DMS79 (cell line): ENCODE measurements around the gene DUSP6.

Experiments
- DNase-seq: peaks from one replicate; lab custom pipeline; 2025; lab: John Stamatoyannopoulos, UW

DUSP6 gene

DNA sequence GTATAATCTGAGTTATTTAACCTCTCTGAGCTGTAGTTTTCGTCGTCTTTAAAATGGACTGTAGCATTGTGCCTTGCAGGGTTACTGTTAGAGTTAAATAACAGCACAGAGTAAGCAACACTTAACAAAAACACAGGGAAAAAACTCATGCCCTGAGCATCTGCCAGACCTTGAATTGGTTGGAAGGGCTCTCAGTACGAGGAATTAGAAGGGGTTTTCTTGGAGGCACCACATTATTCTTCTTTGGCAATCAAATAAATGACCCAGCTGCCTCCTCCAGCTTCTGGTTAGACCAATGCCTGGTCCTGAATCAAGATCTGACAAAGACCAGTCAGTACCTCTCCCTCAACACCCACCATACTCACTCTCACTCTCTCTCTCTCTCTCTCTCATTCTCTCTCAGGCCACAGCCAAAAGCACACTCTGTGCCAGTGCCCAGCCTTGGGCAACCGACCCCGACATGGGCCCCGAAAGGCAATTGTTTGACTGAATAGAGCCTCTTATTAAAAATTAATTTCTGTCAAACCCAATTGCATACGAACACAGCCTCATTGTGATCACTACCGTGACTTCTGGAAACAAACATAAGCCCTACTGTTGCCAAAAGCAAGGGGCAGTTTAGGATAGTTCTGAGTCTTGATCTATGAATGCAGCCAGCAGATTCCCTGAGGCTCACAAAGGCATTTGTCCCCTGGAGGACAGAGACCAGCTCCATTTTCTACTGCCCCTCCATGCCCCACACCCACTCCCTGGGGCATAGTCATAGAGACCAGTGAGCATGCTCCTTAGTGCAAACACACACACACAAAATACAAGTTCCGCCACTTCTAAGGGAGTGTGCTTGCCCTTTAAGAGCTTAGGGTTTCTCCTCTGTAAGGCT, 23.9 kb downstream of the DUSP6 start:
- no peak for DNase-seq

DNA sequence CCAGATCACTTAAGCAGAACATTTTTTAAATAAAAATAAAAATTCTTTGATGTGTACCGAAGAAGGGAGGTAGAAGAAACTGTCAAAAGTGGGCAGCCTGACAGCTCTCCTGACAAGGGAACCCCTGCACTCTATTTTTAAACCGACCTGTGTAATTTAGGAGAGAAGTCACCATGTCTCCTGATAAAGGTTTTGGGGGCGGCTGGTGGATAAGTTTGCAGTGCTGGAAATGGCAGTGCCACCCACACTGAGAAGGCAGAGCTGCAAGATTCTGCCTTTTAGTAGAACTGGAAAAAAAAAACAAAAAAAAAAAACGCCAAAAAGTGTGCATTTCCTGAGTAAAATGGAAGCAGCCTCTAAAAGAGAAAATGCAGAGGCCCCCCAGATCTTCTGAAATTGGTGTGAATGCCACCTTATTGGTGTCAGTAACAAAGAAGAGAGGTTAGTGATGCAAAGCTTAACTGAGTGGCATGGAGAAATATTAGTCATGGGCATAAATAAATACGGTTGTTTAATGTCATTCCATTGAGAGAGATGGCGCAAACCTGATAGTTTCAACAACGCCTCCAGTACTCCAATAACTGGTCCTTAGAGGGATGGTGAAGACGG, 24.7 kb downstream of the DUSP6 start:
- DNase-seq, result no peak

DNA sequence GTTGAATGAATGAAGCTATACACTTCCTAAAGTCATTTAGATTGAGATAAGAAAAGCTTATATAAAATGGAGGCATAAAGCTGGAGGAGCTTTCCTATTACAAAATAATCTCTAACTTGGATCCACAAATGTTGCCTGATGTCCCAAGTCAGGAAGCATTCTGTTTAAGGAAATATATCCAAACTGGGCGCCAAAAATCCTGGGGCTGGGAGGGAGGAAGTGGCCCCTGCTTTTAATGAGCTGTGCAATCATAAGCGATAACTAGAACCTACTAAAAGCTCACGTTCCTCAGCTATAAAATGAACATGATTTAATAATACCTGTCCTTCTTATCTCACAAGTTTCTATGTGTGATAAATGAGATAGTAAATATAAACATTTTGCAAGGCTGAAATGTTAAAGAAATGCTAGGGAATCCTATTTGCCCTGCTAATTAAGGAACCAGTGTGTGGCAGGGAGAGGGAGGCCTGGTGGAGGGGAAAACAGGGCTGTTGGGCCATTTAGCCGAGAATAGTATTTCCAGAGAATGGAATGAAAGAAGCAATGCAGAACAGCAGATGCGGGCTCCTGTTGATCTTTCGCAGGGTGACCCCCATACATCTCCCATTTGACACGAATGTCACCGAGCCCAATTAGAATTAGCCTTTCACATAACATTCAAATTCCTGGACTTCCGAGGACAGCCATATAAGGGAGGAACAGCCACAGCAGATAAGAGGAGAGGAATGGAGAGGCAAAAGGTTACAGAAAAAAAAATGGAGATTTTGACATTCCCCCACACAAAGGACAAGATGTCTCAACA, 25.9 kb downstream of the DUSP6 start:
- DNase-seq, result no peak

DNA sequence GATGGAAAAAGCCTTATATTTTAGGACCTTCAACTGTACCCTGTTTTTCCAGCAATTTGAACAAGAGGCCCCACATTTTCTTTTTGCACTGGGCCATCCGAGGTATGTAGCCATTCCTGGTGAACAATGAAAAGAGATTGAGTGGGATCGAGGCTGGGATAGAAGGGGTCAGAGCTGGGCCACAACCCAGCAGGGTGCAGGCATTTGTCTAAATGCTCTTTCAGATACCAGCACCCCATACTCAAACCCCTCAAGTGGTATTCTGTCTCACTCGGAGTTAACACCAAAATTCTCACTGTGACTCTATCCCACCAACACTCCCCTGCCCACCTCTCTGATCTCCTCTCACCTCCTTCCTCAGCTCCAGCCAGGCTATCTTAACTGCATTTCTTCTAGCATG, 26.8 kb downstream of the DUSP6 start:
- no peak for DNase-seq

DNA sequence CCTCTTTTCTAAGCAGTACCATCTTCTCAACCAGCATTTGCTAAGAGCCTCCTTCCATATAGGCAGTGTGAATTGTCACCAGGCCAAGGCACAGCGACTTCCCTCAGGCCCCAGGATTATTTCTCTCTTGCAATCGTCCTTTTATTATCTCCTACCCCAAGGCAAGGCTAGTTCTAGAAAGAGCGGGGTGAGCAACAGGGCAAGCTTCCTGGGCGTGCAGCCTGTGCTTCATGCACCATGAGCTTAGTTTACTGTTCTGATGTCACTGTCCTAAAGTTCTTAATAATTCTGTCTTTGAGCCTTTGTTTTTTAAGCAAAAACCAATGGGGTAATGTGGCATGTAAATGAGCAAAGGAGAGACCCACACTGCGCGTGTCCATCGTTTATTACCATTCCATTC, 27.9 kb downstream of the DUSP6 start:
- no peak for DNase-seq

DNA sequence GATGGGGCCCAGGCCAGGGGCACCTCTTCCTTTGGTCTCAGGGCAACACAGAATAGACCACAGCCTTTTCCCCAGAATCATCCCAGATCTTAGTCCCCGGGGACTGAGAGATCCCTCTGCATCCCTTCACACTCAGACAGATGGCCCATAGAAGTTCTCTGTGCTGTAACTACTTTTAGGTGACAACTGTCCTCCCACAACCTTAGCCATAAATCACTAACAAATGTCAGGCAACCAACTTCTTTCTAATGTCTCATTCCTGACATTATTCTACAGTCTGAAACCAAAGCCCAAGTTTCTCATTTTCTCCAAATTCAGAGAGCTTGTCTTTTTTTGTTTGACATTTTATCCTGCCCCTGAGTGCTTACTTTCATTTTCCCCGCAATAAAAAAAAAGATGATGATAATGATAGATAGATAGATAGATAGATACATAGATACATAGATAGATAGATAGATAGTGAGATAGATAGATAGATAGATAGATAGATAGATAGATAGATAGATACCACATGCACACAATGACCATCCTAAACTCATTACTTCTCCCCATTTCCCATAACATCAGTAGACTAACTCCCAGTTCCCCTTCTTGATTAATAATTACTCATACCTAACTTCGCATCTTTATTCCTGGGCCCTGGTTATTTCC, 28.6 kb downstream of the DUSP6 start:
- DNase-seq, result no peak

DNA sequence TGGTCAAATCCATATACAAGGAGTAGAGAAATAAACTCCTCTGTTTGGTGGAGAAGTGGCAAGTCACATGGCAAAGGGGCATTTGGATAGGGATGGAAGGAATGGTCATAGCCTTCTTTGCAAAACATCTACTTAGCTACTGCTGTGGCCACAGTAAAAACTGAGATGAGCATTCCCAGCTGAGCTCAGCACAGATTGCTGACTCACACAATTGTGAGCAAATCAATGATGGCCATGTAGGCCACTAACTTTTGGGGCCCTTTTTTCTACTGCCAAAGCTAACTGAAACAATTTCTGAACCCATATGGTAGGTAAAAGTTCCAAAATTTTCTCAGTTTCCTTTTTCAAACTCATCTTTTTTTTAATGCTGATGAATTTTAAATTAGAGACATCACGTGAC, 31.6 kb downstream of the DUSP6 start:
- DNase-seq, result no peak

DNA sequence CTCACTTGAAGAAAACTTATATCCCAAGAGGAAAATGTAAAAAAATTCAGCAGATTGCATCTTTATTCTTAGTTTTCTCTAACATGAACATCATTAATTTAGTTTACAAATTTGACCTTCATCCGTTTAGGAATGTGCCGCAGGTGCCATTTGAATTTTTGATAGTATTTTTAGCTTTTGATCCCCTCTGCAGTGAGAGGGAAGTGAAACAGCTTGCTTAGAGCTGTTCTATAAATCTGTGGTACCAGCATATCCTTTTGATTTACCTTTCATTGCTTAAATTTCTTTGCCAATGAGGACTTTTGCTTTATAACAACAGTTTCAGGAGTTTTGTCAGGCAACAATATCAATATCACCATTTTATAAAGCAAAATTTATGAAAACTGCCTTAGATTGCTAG, 32.7 kb downstream of the DUSP6 start:
- no peak for DNase-seq

DNA sequence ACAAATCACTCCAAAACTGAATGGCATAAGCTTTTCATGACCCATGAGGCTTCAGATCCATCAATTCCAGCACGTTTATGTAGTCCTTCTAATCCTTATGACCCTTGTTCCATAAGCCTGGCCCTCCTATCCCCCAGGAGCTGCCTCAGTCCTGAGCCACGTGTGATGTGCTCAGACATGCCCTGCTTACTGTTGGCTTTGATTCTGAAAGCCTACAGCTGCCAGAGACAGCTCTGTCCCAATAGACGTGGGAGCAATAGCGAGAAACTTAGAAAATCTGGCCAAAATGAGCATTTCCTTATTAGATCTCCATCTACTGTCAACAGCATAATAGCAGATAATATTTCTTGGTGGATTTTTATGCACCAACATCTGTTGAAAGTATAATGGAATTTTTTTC, 33.2 kb downstream of the DUSP6 start:
- DNase-seq, result no peak

DNA sequence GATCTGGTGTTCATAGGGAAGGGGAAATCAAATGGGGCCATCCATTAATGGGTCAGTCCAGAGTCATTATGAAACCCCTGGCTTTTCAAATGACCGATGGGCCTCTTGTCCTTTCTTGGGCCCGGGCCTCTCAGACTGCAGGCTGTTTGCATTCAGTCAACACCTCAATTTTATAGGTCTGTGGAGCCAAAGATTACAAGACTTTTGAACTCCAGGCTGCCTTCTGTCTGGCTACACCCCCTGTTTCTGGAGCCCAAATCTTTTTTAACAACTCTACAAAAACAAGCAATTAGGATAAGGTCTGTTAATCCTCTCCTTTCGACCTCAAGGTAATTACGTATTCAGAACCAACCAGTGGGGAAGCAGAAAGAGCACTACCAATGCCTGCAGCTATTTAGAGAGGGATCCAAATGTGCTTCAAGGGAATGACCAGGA, 35.6 kb downstream of the DUSP6 start:
- peak; percentile 8 for DNase-seq

DNA sequence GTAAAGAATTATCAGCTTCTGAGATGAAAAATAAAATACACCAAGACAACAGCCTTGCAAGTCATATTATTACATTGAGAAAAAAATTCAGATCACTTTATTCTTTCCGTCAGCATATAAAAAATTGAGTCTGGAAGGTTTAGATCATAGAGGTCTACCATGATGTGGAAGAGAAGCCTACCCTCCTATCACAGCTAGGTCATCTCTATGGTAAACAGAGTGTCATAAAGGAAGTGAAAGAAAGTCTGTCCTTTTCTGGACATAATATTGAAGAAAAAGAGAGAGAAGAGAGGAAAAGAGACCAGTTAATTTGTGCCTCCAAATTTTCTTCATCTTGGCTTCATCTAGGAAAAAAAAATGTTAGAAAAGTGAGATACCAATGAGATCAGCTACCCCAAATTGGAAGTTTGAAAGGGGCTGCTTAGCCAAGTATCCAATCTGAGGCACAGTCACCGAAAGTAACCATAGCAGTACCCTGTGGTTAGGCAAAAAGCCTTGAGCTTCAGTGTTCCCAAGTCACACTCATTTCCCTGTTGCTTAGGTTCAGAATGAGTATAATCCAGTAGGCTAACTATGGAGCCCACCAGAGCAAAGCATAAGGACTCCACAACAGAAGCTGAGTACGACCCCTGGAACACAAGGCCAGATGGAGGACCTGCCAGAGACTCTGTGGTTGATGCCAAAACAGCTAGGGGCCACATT, 38.1 kb downstream of the DUSP6 start:
- DNase-seq, result no peak

DNA sequence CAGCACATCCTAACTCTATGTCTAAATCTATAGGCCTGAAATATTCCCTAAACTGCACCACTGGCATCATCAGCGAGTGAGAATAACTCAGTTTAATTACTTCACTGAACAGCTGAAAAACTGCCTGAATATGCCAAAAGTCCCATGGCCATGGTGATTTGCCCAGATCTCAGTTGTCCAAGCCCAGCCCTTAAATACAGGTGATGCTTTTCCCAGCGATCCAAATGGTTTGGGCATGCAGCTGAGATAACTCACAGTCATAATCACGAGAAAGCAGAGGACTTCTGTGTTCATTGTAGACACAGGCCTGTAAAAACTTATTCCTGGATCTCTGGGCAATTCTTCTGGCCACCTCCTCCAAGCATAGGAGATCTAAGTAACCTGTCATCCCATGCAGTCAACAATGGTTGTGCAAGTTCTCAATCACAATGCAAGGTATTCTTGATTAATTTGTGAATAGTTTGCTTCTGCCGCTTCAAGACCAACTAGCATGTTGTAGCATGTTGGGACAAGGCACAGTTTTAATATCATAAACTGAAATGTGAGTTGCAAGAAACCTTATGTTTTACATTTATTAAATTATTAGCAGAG, 40.5 kb downstream of the DUSP6 start:
- no peak for DNase-seq

DNA sequence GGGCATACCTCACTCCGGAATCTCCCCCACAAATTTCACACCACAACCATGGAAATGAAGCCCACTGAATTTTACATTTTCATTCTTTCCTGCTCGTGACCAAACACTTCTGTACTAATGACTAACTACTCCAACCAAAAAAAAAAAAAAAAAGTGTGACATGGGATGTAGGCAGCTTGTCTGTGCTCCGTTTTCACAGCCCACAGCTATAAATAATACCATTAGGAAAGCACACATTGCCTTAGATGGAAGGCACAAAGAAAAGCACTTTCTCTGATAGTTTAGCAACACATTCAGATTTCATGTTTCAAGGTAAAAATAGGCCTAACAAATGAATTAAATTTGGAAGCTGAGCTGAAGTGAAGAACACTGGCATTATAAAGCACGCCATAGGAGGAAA, 42.5 kb downstream of the DUSP6 start:
- DNase-seq, result no peak

DNA sequence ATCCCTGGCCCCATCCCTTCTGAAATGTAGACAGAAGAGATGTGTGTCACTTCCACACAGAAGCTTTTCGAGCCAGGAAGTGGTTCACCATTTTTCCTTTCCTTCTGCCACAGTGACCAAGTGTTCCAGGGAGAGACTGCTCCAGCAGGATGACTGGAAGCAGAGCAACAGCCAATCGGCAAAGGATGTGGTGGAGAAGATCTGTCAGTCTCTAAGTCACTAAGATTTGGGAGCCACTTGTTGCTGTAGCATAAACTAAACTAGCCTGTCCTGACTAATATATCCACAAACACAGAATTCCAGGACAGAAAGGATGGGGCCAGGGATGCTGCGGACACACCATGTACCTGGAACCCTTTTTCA, 42.9 kb downstream of the DUSP6 start:
- DNase-seq, result no peak

DNA sequence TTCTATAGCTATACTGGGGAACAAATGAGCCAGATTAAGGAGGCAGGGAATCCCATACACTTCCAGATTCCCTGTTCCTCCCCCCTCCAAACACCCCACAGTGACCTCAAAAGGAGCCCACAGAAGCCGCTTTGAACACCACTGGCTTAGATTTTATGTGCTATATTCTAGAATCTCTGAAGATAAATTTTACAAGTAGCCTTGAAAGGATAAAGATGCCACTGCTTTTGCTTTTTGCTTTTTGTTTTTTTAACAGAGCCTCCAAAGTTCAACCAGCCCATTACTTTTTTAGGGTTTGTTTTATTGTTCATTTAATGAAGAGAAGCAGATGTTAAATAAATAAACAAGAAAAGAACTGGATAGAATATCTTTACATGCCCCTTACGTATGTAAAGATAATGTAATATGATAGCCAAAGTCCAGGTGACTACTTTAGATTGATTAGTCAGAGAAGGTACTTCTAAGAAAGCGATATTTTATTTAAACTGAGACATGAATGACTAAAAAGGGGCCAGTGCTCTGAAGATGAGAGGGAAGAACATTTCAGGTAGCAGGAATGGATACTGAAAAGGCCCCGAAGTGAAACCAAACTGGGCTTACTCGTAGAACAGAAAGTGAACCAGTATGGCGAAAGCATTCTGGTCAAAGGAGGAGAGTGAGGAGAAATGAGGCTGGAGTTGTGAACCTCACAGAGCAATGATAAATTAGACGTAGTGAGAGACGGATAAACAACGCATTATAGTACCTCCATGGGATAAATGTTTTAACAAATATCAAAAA, 44.6 kb downstream of the DUSP6 start:
- no peak for DNase-seq

DNA sequence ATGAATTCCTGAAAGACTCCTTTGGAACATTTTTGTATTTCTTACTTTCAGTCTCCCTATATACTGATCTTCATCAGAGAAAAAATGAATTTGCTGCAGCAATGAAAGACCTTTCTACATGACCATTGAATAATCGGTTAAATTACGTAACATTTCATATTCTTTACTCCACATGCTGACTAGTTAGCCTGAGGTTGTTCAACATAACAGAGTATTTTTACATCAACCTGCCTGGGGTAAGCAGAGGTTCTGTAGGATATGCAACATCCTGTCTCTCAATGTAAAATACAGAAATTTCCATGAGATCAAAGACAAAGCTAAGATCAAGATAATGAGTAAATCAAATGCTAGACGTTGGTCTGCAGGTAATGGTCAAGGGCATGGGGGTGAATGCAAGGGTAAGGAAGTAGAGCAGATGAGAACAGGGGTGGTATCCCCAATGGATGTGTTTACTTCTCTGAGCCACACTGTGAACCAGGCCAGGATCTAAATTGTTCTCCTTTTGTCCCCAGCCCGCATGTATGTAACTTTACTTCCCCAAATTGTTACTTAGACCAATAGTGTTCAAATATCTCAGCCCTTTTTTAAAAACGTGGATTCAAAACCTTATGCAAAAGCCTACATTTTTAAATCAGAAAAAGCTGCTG, 45.4 kb downstream of the DUSP6 start:
- DNase-seq, result no peak

DNA sequence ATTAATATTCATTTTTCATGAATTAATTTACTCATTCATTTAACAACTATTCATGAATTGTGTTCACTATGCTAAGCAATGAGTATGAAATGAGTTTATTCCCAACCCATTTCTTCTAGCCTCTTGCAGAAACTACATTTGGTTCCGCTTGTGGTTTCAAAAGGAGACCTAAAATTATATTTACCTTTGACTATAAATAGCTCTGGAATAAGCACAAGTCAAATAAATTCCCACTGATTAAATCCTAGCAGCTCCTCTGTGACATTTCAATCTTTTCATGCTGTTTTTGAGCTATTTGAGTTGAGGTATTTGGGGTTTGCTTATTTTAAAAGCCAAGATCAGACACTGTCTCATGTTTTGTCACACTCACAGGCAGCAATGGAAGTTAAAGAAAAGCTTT, 46.9 kb downstream of the DUSP6 start:
- DNase-seq, result peak; percentile 20

DNA sequence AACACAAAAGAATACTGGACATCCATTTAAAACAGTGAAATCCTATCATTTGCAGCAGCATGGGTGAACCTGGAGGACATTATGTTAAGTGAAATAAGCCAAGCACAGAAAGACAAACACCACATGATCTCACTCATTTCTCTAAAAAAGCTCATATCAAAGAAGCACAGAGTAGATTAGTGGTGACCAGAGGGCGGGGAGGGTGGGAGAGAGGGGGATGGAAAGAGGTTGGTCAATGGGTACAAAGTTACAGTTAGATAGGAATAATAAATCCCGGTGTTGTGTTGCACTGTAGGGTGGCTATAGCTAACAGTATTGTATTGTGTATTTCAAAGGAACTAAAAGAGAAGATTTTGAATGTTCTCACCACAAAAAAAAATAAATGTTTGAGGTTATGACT, 52.4 kb downstream of the DUSP6 start:
- DNase-seq, result no peak

DNA sequence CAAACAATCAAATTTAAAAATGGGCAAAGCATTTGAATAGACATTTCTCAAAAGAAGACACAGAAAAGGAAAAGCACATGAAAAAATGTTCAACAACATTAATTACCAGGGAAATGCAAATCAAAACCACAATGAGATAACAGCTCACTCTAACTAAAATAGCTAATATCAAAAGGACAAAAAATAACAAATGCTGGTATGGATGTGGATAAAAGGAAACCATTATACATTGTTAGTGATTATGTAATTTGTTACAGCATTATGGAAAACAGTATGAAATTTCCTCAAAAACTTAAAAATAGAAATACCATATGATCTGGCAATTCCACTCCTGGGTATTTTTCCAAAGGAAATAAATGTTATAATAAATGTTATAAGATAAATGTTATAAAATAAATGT, 52.9 kb downstream of the DUSP6 start:
- DNase-seq, result no peak
